Measurements from ENCODE around the gene TTC13.

- TF ChIP-seq CTCF (IDR thresholded peaks at IDR 0.05 in 8 of 11, conservative IDR thresholded peaks at IDR 0.05 in 3 of 11): no peak
- no peak for TF ChIP-seq POLR2A (IDR thresholded peaks at IDR 0.05)
Measured at GRCh38 chr1:230985711-230986110, 7.0 kb upstream of the TTC13 start.

Data from spleen (tissue), 7 donors.